ENCODE results near the gene HECW1.

HECW1 gene

GRCh38 chr7:43121973-43122372 lies 9.5 kb downstream of the HECW1 start:
- Histone ChIP-seq H3K4me3 (ENCODE audit: low read depth, low read length) (no peak overlapping the region), H3K27ac (ENCODE audit: extremely low read depth, low read depth, low read length) (no peak overlapping the region), H3K9me3 (ENCODE audit: control insufficient read depth, insufficient read depth, low read depth, low read length) (no peaks in the 10 kb centered on the region), H3K4me1 (ENCODE audit: control insufficient read depth, insufficient read depth, low read length) (no peaks in the 10 kb centered on the region), H3K36me3 (ENCODE audit: control insufficient read depth in 2 of 2, insufficient read depth in 1 of 2, low read length in 2 of 2) (no peaks in the 10 kb centered on the region)
- no peak for TF ChIP-seq IKZF3 (tag by site-specific recombination; IDR thresholded peaks at IDR 0.05)
- ChIA-PET POLR2A (interaction anchor here (0.5 kb wide), 1 partner anchor 137 kb away, joined by 3 read pairs; no protein-coding TSS in a partner anchor), CTCF (interaction anchor here (0.6 to 2.6 kb wide), 2 partner anchors 14 to 39 kb away, joined by 4 to 7 read pairs; no protein-coding TSS in a partner anchor)

GRCh38 chr7:43123457-43123856 lies 11.0 kb downstream of the HECW1 start:
- Histone ChIP-seq H3K4me1 (ENCODE audit: control insufficient read depth, insufficient read depth, low read length) (no peaks in the 10 kb centered on the region), H3K36me3 (ENCODE audit: control insufficient read depth in 2 of 2, insufficient read depth in 1 of 2, low read length in 2 of 2) (no peaks in the 10 kb centered on the region), H3K4me3 (ENCODE audit: low read depth, low read length) (no peak overlapping the region), H3K27ac (ENCODE audit: extremely low read depth, low read depth, low read length) (no peak overlapping the region), H3K9me3 (ENCODE audit: control insufficient read depth, insufficient read depth, low read depth, low read length) (no peaks in the 10 kb centered on the region)
- POLR2A ChIA-PET = no interaction called here
- TF ChIP-seq ZNF623 (tag by site-specific recombination; IDR thresholded peaks at IDR 0.05) = no peak
- no peak for TF ChIP-seq ZNF2 (tag by site-specific recombination; IDR thresholded peaks at IDR 0.05)
- TF ChIP-seq ZNF561 (tag by site-specific recombination; IDR thresholded peaks at IDR 0.05; ENCODE audit: borderline replicate concordance) = no peak
- no peak for TF ChIP-seq SP7 (tag by site-specific recombination; IDR thresholded peaks at IDR 0.05)
- TF ChIP-seq ZNF132 (tag by site-specific recombination; IDR thresholded peaks at IDR 0.05; ENCODE audit: borderline replicate concordance) = no peak
- no peak for TF ChIP-seq GLI4 (tag by site-specific recombination; IDR thresholded peaks at IDR 0.05)
- no peak for TF ChIP-seq ZNF664 (tag by site-specific recombination; IDR thresholded peaks at IDR 0.05)
- TF ChIP-seq ZNF18 (tag by site-specific recombination; IDR thresholded peaks at IDR 0.05) = no peak
- no peak for TF ChIP-seq ZNF266 (tag by site-specific recombination; IDR thresholded peaks at IDR 0.05; ENCODE audit: low read depth)
- CTCF ChIA-PET = interaction anchor here (0.6 to 1.1 kb wide), 2 partner anchors 16 to 612 kb away, joined by 3 read pairs; no protein-coding TSS in a partner anchor

GRCh38 chr7:43124388-43124787 lies 11.9 kb downstream of the HECW1 start:
- no peak overlapping the region for H3K4me3 ChIP-seq (ENCODE audit: low read depth, low read length)
- TF ChIP-seq ZNF629 (tag by site-specific recombination; IDR thresholded peaks at IDR 0.05) (no peak), OSR2 (tag by site-specific recombination; IDR thresholded peaks at IDR 0.05) (no peak), ZBTB6 (tag by site-specific recombination; IDR thresholded peaks at IDR 0.05) (no peak), PRDM2 (tag by site-specific recombination; IDR thresholded peaks at IDR 0.05; ENCODE audit: borderline replicate concordance) (no peak), ZNF211 (tag by site-specific recombination; IDR thresholded peaks at IDR 0.05; ENCODE audit: low read depth) (no peak), ZNF843 (tag by site-specific recombination; IDR thresholded peaks at IDR 0.05) (no peak), ZFP3 (tag by site-specific recombination; IDR thresholded peaks at IDR 0.05; ENCODE audit: low read depth) (no peak), ZBTB48 (tag by site-specific recombination; IDR thresholded peaks at IDR 0.05) (no peak), ZNF654 (tag by site-specific recombination; IDR thresholded peaks at IDR 0.05; ENCODE audit: low read depth) (no peak), PBX3 (CRISPR knock-in tag; IDR thresholded peaks at IDR 0.05) (no peak)
- no peaks in the 10 kb centered on the region for H3K9me3 ChIP-seq (ENCODE audit: control insufficient read depth, insufficient read depth, low read depth, low read length)
- no peaks in the 10 kb centered on the region for H3K36me3 ChIP-seq (ENCODE audit: control insufficient read depth in 2 of 2, insufficient read depth in 1 of 2, low read length in 2 of 2)
- H3K4me1 ChIP-seq (ENCODE audit: control insufficient read depth, insufficient read depth, low read length) = no peaks in the 10 kb centered on the region
- ChIA-PET CTCF (interaction anchor here (0.6 to 1.1 kb wide), 2 partner anchors 9 to 17 kb away, joined by 3 read pairs; no protein-coding TSS in a partner anchor), POLR2A (no interaction called here)
- H3K27ac ChIP-seq (ENCODE audit: extremely low read depth, low read depth, low read length) = no peak overlapping the region
